HT-29 (cell line): Measurements from ENCODE around the gene XPO1. TPM values are rescaled to one million over a fixed set of nuclear protein-coding genes. Genes with fewer than 3 reads are reported as not detected.

Experiments
- DNase-seq: peaks from one replicate; pipeline ENCODE4 v3.0.0-alpha.2; 2015; ENCODE audit warnings: low spot score
- total RNA-seq: library from RNA; depleted of rRNA; stranded (reverse); fragments of >200 nt; shearing (Covaris generic); gene quantifications from 2 replicates; pipeline ENCODE4 v1.2.3, GENCODE V29; 2014; rRNA removed

The XPO1 gene
- total RNA-seq, 1 experiment from 2014 or later: 85.6 TPM

- no peak for DNase-seq
Measured at GRCh38 chr2:61432990-61433389, 105.2 kb downstream of the XPO1 start.

- no peak for DNase-seq
Measured at GRCh38 chr2:61431345-61431744, 106.8 kb downstream of the XPO1 start.

Other genes starting within 250 kb of the XPO1 start
- 35.4 and 40.6 TPM in 2 replicates for gene USP34, start 67.3 kb downstream of the XPO1 start, total RNA-seq